Measurements from ENCODE around the gene OR52J3.
A peak's percentile ranks its signal among the peaks of the same experiment; 100 is the strongest.
"Not testable (repeated sequence)": the region's sequence is repeated elsewhere in the genome, so short reads cannot be mapped to it uniquely, and the experiment has no call there.

The OR52J3 gene

DNA sequence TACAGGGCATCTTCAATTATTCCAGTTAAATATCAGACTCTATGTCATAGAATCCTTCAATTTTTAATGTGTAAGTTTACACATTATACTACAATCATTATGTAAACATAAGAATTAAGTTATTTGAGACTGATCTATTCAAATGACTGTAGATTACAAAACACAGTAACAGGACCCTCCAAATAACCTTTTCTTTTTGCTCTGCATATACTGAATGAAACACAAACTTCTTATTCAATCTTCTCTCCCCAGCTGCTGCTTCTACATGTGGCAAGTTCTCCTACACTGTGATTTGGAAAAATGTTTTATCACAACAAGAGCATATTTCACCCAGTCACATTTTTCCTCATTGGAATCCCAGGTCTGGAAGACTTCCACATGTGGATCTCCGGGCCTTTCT lies at the start of gene OR52J3:
Gene OR52J3, plus strand, starts transcription at position 301 of the 400 bp plus-strand sequence. Its CDS starts 0 bp downstream, at position 301.
- DNase-seq: no peak

DNA sequence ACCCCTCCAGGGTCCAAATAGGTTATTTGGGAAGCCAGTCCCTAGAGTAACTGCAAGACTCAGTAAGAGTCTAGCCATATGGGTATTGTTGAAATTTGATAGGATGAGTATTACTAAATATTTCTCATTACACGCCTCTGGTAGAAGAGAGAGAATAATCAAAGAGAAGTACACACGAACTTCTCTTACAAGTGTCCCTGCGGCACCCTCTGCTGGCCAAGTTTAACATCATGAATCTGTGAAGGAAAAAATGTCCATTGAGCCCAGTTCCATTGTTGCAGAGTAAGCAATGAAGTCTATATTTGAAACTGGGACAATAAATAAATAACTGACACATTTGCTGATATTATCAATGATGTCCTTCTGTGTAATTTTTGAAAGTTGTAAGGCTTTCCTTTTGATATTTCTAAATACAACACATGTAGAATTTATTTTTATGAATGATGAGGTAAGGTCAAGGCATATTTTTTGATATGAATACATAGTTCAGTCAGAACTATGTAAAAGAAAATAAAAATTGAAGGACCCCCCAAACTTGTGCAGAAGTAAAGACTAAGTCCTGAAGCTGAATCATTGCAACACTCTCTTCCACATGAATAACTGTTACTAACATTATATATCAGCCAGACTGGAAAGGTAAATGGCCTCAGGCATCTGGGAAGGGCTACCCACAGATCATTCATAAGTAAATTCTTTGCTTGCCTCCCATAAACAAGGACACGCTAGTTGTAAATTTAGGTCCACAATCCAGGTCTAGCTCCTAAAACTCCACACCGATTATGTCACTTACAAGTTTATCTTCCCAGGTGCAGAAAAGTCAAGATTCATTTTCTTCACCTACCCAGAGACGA lies 41.7 kb upstream of the OR52J3 start:
- peak; percentile 66 for DNase-seq

DNA sequence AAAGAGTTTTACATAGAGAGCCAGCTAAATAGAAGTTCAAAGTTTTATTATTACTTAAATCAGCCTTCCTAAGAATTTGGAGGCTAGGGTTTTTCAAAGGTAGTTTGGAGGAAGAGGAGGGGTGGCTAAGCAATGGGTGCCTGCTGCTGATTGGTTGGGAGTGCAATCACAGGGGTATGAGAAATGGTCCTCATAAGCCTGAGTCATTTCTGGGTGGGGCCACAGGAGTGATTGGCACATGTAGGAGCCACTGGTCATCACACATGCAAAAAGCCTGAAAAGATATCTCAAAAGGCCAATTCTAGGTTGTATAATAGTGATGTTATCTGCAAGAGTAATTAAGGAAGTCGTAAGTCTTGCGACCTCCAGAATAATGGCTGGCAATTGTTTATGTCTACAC lies 38.8 kb upstream of the OR52J3 start:
- DNase-seq: no peak

DNA sequence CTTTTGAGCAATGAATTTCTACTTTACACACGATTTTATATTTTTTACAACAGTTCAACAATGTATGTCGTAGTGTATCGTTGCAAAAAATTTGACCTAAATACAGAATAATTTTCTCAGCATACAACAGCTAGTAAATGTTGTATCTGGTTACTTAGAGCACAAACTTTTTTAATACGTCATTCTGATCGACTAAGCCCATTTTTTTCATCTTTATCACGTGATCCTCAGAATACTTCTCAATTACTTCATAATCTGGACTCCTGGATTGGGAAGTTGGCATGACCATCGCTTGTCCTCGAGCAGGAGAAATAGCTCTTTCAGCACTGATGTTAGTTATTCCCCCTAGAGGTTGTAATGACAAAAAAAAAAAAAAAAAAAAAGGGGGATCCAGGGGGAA lies 35.1 kb upstream of the OR52J3 start:
- no peak for DNase-seq

DNA sequence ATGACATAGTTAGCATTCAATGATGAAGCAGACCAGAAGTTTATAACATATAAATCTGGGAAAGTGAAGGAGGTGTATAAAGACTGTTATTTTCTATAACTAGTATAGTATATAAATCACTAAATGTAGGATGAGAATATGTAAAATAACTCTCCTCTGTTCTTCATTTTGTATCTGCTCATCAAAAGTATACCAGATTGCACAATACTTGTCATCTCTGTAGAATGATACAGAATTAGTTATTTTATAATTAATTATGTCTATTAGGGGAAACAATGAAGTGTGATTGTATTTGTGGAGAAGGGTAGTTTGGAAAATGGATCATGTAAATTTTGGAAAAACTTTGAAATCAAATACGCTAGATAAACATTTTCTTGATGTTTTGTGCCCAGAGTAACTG lies 33.3 kb upstream of the OR52J3 start:
- DNase-seq: no peak

- no peak for DNase-seq
Observed at GRCh38 chr11:5021996-5022395, 24.3 kb upstream of the OR52J3 start.

DNA sequence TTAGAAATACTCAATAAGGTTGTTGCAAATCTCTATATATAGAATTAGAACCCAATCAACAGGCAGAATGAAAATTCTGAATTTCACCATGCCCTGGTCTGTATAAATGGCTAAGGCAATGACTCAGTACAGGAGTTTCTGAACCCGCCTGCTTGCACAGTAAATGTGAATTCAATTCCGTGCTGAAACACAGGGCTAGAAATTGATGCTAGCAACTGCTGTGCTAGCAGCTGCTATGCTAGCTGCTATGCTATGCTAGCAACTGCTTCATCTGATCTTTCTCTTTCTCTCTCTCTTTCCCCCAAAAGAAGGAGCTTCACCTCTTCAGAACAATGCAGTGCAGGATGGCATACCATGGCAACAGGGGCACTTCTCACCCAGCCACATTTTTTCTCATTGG lies 9.7 kb upstream of the OR52J3 start:
- no peak for DNase-seq

DNA sequence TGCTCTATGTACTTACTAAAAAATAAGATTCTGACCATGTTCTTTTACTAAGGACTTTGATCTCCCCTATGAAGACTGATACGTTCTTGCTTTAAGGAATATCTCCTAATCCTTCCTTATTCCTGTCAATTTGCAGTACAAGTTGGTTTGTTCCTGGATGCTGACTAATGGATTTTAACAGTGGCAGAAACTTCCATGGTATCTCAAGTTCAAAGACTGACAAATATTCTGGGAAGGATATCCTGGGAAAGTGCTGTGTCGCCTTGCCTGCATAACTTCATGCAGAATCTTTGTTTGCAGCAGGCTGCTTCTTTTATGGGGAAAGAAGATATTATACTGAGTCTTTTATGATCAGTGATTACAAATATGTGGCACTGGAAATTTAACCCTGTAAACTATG lies 8.4 kb upstream of the OR52J3 start:
- DNase-seq: no peak

GRCh38 chr11:5038341-5038740 lies 8.0 kb upstream of the OR52J3 start:
- no peak for DNase-seq

DNA sequence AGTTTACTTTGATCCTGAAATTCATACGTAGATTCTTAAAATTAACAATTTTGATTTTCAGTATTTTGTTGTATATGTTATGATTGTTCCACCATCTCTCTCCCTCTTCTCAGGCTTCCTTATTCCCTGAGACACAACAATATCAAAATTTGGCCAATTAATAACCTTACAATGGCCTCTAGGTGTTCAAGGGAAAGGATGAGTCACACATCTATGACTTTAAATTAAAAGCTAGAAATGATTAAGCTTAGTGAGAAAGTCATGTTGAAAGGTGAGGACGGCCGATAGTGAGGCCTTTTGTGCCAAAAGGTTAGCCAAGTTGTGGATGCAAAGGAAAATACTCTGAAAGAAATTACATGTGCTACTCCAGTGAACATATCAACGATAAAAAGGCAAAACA lies 5.5 kb upstream of the OR52J3 start:
- no peak for DNase-seq

DNA sequence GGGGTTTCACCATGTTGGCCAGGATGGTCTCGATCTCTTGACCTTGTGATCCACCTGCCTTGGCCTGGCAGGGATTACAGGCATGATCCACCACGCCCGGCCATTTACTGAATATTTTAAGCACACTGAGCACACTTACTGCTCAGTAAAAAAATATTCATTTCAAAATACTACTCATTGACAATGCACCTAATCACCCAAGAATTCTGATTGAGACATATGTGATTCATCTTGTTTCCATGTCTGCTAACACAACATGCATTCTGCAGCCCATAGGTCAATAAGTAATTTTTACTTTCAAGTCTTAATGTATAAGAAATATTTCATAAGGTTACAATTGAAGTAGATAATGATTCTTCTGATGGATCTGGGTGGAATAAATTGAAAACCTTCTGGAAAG lies 4.2 kb upstream of the OR52J3 start:
- DNase-seq: no peak

DNA sequence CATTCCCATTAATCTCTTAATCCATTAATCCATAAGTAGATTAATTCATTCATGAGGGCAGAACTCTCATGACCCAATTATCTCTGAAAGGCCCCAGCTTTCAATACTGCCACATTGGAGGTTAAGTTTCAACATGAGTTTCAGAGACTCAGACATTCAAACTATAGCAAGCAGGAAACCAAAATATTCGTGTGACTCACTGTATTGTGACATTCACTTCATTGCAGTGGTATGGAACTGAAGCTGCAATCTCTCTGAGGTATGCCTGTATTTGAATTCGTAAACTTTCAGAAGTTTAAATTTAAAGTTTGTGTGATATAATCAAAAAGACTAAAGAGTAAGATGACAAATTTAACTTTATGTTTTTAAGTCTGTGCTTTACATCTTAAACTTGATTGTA lies 2.9 kb upstream of the OR52J3 start:
- no peak for DNase-seq

DNA sequence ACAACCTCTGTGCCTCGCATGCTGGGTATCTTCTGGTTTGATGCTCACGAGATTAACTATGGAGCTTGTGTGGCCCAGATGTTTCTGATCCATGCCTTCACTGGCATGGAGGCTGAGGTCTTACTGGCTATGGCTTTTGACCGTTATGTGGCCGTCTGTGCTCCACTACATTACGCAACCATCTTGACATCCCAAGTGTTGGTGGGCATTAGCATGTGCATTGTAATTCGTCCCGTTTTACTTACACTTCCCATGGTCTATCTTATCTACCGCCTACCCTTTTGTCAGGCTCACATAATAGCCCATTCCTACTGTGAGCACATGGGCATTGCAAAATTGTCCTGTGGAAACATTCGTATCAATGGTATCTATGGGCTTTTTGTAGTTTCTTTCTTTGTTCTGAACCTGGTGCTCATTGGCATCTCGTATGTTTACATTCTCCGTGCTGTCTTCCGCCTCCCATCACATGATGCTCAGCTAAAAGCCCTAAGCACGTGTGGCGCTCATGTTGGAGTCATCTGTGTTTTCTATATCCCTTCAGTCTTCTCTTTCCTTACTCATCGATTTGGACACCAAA lies 516 bp downstream of the OR52J3 start:
- no peak for DNase-seq

- not testable (repeated sequence) for DNase-seq
Observed at GRCh38 chr11:5058679-5059078, 12.4 kb downstream of the OR52J3 start.

DNA sequence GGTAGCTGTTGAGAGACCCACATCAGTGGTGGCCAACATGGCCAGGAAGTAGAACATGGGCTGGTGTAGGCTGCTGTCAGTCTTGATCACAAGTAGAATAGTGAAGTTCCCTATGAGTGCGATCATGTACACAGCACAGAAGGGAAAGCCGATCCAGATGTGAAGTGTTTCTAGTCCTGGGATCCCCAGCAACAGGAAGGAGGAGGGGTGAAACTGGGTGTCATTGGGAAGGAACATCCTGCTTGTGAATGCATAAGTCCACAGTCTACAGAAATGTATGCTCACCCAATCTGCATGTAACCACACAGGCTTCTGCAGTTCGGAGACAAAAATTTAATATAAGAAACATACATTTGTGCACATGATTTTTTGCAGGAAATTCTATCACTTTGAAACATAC lies 13.1 kb downstream of the OR52J3 start, which contains the start of gene OR52E2:
Gene OR52E2, minus strand, starts transcription at position 237 of the 400 bp plus-strand sequence. Its CDS starts 0 bp downstream, at position 237.
- no peak for DNase-seq

DNA sequence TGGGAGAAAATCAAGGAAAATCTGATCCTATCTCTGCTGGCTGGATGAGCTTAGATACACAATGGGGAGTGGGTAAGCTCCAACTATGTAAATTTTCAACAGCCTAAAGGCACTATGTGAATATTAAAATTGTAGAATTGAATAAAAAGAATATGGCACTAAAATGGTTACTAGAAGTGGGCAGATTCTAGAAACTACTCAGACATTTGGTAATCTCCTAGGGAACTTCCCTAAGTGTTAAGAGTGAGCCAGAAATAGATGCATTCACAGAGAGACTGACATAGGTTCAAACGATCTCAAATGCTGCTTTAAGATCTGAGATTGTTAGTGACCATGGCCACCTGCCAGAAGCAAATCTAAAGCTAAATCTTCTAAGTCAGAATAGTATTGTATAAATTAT lies 18.7 kb downstream of the OR52J3 start:
- DNase-seq: no peak

GRCh38 chr11:5069272-5069671 lies 22.9 kb downstream of the OR52J3 start, which contains the start of gene OR52E1:
Gene OR52E1, plus strand, starts transcription at chr11:5069572.
- no peak for DNase-seq

GRCh38 chr11:5071799-5072198 lies 25.5 kb downstream of the OR52J3 start:
- DNase-seq: no peak

DNA sequence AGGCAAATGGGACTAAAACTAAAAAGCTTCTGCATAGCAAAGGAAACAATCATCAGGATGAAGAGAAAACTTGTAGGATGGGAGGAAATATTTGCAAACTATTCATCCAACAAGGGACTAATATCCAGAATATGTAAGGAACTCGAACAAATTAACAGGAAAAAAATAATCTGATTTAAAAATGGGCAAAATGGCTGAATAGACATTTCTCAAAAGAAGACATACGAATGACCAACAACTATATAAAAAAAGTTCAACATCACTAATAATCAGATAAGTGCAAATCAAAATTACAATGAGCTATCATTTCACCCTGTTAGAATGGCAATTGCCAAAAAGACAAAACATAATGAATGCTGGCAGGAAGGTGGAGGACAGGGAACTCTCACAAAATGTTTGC lies 35.1 kb downstream of the OR52J3 start:
- DNase-seq: no peak

DNA sequence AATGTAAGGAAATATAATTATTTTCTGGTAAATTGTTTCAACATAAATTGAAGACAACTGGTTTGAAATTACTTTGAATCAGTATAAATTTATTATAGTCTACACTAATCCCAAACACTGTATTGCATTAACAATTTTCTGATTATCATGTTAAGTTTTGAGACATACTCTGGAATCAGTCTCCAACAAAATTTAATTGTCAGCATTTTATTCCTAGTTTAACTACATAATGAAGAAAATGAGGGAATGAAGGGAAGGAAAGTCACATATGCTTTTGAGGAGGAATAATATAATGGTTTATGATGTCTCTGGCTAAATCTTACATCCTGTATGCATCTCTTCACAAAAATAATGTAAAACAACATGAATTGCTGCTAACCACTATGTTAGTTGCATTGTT lies 37.3 kb downstream of the OR52J3 start:
- DNase-seq: no peak

DNA sequence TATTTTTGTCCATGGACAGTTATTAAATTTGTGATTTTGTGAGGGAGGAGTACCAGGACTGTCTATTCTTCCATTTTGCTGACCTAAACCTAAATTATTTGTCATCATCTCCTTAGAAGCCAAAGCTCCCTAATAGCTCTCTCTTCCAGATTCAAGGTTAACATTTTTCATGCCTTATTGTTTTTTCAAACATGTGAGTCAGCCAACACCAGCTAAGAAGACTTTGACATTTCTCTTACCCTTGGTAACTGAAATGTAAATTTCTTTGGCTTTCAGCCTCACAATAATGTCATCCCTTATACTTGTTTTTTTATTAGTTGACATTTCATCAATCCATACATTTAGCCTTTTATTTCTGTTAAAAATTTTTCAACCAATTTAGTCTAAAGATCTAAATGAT lies 42.2 kb downstream of the OR52J3 start:
- no peak for DNase-seq

- DNase-seq: no peak
Observed at GRCh38 chr11:5090668-5091067, 44.3 kb downstream of the OR52J3 start.

GRCh38 chr11:5092821-5093585 lies 46.7 kb downstream of the OR52J3 start:
- no peak for DNase-seq

DNA sequence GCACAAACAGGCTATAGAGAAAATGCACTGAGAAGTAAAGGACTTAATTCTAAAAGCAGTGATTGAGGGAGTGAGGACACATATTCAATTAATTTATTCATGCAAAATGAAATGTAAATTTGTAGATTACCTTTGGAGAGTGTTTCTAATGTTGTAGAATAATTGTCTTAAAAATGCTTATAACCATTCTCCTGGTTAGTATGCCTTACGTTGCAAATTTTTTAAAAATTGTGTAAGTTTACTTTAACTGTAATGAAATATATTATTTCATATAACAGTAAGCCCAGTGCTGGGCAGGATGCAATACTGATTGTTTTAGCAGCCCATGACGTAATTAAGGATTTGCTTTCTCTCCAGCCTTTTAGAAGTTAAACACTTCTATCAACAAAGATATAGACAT lies 49.7 kb downstream of the OR52J3 start:
- no peak for DNase-seq

Measured in NCI-H1105 treated with DMSO at 0.1 percent for 48 hours (cell line).